Activated gamma-delta T cell treated with anti-CD3 and anti-CD28 coated beads, Interleukin-2, amount 50 U/mL, for 16 hours (primary cell): ENCODE results near the gene CASKIN2.
"Not testable (repeated sequence)": the region's sequence is repeated elsewhere in the genome, so short reads cannot be mapped to it uniquely, and the experiment has no call there.

Experiments used
- DNase-seq: peaks from one replicate; pipeline ENCODE4 v3.0.0-alpha.2; 2020; ENCODE audit warnings: low read depth

Gene CASKIN2

GRCh38 chr17:75546181-75546580 lies 30.8 kb upstream of the CASKIN2 start:
- no peak for DNase-seq

- no peak for DNase-seq
Observed at GRCh38 chr17:75544250-75544649, 28.9 kb upstream of the CASKIN2 start.

GRCh38 chr17:75542728-75543336 lies 27.5 kb upstream of the CASKIN2 start:
- DNase-seq = no peak

- no peak for DNase-seq
Observed at GRCh38 chr17:75542229-75542628, 26.9 kb upstream of the CASKIN2 start.

GRCh38 chr17:75540923-75541503 lies 25.7 kb upstream of the CASKIN2 start:
- no peak for DNase-seq

GRCh38 chr17:75539967-75540729 lies 24.8 kb upstream of the CASKIN2 start:
- DNase-seq = no peak

- no peak for DNase-seq
Observed at GRCh38 chr17:75536366-75536765, 21.0 kb upstream of the CASKIN2 start.

- DNase-seq = no peak
Observed at GRCh38 chr17:75535871-75536270, 20.5 kb upstream of the CASKIN2 start.

GRCh38 chr17:75535119-75535537 lies 19.8 kb upstream of the CASKIN2 start:
- DNase-seq = peak; percentile 59

- DNase-seq = no peak
Observed at GRCh38 chr17:75531721-75532072, 16.4 kb upstream of the CASKIN2 start.

- DNase-seq = no peak
Observed at GRCh38 chr17:75530837-75531720, 15.7 kb upstream of the CASKIN2 start.

- no peak for DNase-seq
Observed at GRCh38 chr17:75526555-75527270, 11.4 kb upstream of the CASKIN2 start.

- no peak for DNase-seq
Observed at GRCh38 chr17:75525806-75526554, 10.6 kb upstream of the CASKIN2 start.

GRCh38 chr17:75524970-75525805 lies 9.9 kb upstream of the CASKIN2 start, which contains the start of gene LLGL2:
Gene LLGL2 (plus strand): TSS chr17:75525697. CDS start chr17:75543427, 17,730 bp downstream.
- DNase-seq = peak; percentile 72

GRCh38 chr17:75524269-75524969 lies 9.1 kb upstream of the CASKIN2 start:
- no peak for DNase-seq

GRCh38 chr17:75523647-75524046 lies 8.3 kb upstream of the CASKIN2 start:
- DNase-seq = no peak

- DNase-seq = no peak
Observed at GRCh38 chr17:75521951-75522727, 6.8 kb upstream of the CASKIN2 start.

GRCh38 chr17:75521290-75521689 lies 6.0 kb upstream of the CASKIN2 start:
- DNase-seq = no peak

GRCh38 chr17:75520413-75520812 lies 5.1 kb upstream of the CASKIN2 start:
- not testable (repeated sequence) for DNase-seq
